Endometrium (tissue), 2 donors: ENCODE data around the gene CMYA5.

Source experiments
- FAIRE-seq: peaks from 2 replicates; lab custom pipeline; 2012; peaks lifted over from hg19 to GRCh38; lab: Jason Lieb, UNC
- donor health status: control.
- donor health status: control.

The CMYA5 gene

GRCh38 chr5:79834754-79835714 is 145.4 kb downstream of the CMYA5 start:
- no peak for FAIRE-seq

- no peak for FAIRE-seq
Measured at GRCh38 chr5:79837761-79838551, 148.3 kb downstream of the CMYA5 start.

GRCh38 chr5:79840084-79840990 is 150.7 kb downstream of the CMYA5 start:
- FAIRE-seq = no peak

- no peak for FAIRE-seq
Measured at GRCh38 chr5:79841172-79841571, 151.5 kb downstream of the CMYA5 start.

- no peak for FAIRE-seq
Measured at GRCh38 chr5:79842006-79842881, 152.6 kb downstream of the CMYA5 start.

- FAIRE-seq = no peak
Measured at GRCh38 chr5:79842991-79843390, 153.4 kb downstream of the CMYA5 start.

- no peak for FAIRE-seq
Measured at GRCh38 chr5:79843450-79844388, 154.1 kb downstream of the CMYA5 start.

GRCh38 chr5:79844571-79844970 is 154.9 kb downstream of the CMYA5 start:
- FAIRE-seq = no peak

GRCh38 chr5:79845448-79846197 is 156.0 kb downstream of the CMYA5 start:
- FAIRE-seq = no peak

- no peak for FAIRE-seq
Measured at GRCh38 chr5:79846198-79846521, 156.5 kb downstream of the CMYA5 start.

- FAIRE-seq = no peak
Measured at GRCh38 chr5:79847561-79847960, 157.9 kb downstream of the CMYA5 start.

GRCh38 chr5:79849061-79849460 is 159.4 kb downstream of the CMYA5 start:
- no peak for FAIRE-seq
